Esophagus muscularis mucosa (tissue), 4 donors: ENCODE results near the gene TTC3. TPM values are rescaled to one million over a fixed set of nuclear protein-coding genes. Genes with fewer than 3 reads are reported as not detected.

ENCODE experiments used
- DNase-seq: peaks from one replicate; pipeline ENCODE4 v3.0.0-alpha.2; 2017; ENCODE audit errors: extremely low spot score
- H3K27ac ChIP-seq, 4 donors: fragments of 200-600 bp; sonication (generic); replicated peaks in 1 of 4; 1 replicate in 3 of 4; 2 replicates in 1 of 4; pipeline ENCODE4 v1.5.1; 2016 to 2019; ENCODE audit warnings: mild to moderate bottlenecking in 1 of 4
- H3K27me3 ChIP-seq, 4 donors: fragments of 200-600 bp; sonication (generic); one replicate each; pipeline versions ENCODE4 v1.5.1 to v1.6.0; 2016 to 2019
- H3K36me3 ChIP-seq, 4 donors: fragments of 200-600 bp; sonication (generic); one replicate each; pipeline ENCODE4 v1.5.1; 2016 to 2019
- H3K4me1 ChIP-seq, 4 donors: fragments of 200-600 bp; sonication (generic); one replicate each; pipeline ENCODE4 v1.5.1; 2016 to 2019
- H3K4me3 ChIP-seq, 4 donors: fragments of 200-600 bp; sonication (generic); 1 replicate in 2 of 4; 2 replicates in 2 of 4; pipeline ENCODE4 v1.5.1; 2016 to 2019; ENCODE audit warnings: mild to moderate bottlenecking in 4 of 4, moderate library complexity in 1 of 4
- H3K9me3 ChIP-seq, 4 donors: fragments of 200-600 bp; sonication (generic); 1 replicate in 3 of 4; 2 replicates in 1 of 4; pipeline ENCODE4 v1.5.1; 2016 to 2019
- EP300 ChIP-seq: sonication (generic); formaldehyde crosslinking; IDR thresholded peaks from one replicate; pipeline ENCODE4 v1.6.1; 2017; ENCODE audit warnings: antibody characterized with exemption
- POLR2A ChIP-seq: fragments of 450-650 bp; IDR thresholded peaks from one replicate; pipeline ENCODE4 v1.6.1; 2017; ENCODE audit warnings: antibody characterized with exemption, moderate library complexity, mild to moderate bottlenecking, low read depth
- POLR2AphosphoS5 ChIP-seq, 2 donors: sonication (generic); formaldehyde crosslinking; IDR thresholded peaks; one replicate each; pipeline ENCODE4 v1.6.1; 2017; ENCODE audit warnings: antibody characterized with exemption in 2 of 2
- WGBS: methylation state at CpG from one replicate; pipeline ENCODE4 v1.1.5; 2018; 5-methylcytosine and 5-hydroxymethylcytosine counted together
- intact Hi-C: fragments of 100-400 bp; cut with DNase I; formaldehyde crosslinking; loops from one replicate; pipeline ENCODE4 v1.15.1; 2023
- total RNA-seq, 4 donors: library from RNA; depleted of rRNA; stranded (reverse); fragments of >200 nt; gene quantifications; one replicate each; pipeline versions ENCODE4 v1.1.0 to v1.2.1, GENCODE V29; 2016
- TF ChIP-seq, protein P1 (sequence below), 3 experiments: fragments of 200-600 bp in 2 of 3; fragments of 450-650 bp in 1 of 3; sonication (generic) in 2 of 3; IDR thresholded peaks; one replicate each; pipeline ENCODE4 v1.5.1; 2017 to 2019; ENCODE audit warnings: antibody characterized with exemption in 3 of 3, mild to moderate bottlenecking in 2 of 3, moderate library complexity in 1 of 3

TTC3 gene
- total RNA-seq, 4 donors from 2014 or later, result 86.0 to 162 (median 104) TPM

DNA sequence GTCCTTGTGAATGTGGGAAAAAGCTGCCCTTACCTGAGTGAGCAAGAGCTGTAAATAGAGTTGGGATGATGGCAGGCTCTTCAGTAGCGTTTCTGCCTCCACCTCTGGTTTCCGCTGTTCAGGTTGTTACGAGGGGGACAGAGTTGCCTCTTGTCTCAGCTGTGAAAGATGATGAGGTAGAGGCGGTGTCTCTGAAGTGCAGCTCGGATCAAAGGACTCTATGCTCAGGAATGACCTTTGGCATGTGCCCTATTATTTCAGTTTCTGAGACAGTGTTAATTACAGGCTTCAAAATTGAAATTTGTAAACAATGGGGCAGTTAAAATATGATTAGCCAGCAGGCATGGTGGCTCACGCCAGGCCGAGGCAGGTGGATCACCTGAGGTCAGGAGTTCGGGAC lies 123.8 kb downstream of the TTC3 start:
- intact Hi-C loops, result no loop called here
- no peaks in the 10 kb centered on the region for H3K27me3 ChIP-seq
- H3K4me3 ChIP-seq, result no peak overlapping the region
- H3K4me1 ChIP-seq, result no peaks in the 10 kb centered on the region
- DNase-seq, result no peak
- no peaks in the 10 kb centered on the region for H3K9me3 ChIP-seq
- peaks cover 21 to 100% (median 65%) of the 10 kb centered on the region in 4 donors for H3K36me3 ChIP-seq
- H3K27ac ChIP-seq, result no peak overlapping the region
- 87% methylated on average over 8 of the region's 8 CpGs for WGBS
- TF ChIP-seq POLR2AphosphoS5 (IDR thresholded peaks at IDR 0.05), result no peak
- no peak for TF ChIP-seq POLR2A
- TF ChIP-seq EP300, result no peak
- TF ChIP-seq, protein P1, sequence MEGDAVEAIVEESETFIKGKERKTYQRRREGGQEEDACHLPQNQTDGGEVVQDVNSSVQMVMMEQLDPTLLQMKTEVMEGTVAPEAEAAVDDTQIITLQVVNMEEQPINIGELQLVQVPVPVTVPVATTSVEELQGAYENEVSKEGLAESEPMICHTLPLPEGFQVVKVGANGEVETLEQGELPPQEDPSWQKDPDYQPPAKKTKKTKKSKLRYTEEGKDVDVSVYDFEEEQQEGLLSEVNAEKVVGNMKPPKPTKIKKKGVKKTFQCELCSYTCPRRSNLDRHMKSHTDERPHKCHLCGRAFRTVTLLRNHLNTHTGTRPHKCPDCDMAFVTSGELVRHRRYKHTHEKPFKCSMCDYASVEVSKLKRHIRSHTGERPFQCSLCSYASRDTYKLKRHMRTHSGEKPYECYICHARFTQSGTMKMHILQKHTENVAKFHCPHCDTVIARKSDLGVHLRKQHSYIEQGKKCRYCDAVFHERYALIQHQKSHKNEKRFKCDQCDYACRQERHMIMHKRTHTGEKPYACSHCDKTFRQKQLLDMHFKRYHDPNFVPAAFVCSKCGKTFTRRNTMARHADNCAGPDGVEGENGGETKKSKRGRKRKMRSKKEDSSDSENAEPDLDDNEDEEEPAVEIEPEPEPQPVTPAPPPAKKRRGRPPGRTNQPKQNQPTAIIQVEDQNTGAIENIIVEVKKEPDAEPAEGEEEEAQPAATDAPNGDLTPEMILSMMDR (IDR thresholded peaks at IDR 0.05), result no peak

DNA sequence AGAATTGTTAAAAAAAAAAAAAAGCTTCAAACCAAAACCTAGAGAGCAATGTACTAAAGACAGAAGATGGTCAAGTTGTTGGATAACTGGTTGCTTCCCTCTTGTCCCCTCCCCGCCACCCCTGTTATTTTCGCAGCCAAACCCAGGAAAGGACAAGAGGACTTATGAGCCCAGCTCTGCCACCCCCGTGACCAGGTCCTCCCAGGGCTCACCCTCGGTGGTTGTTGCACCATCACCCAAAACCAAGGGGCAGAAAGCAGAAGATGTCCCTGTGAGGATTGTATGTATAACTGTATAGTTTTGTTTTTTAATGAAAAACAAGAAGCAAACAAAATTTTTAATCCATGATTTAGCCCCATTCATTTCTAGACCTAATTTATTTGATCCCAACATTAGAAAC lies 124.7 kb downstream of the TTC3 start:
- intact Hi-C loops, result no loop called here
- DNase-seq, result peak; percentile 42
- H3K4me1 ChIP-seq, result no peaks in the 10 kb centered on the region
- H3K27me3 ChIP-seq, result no peaks in the 10 kb centered on the region
- H3K27ac ChIP-seq, result no peak overlapping the region
- peaks cover 21 to 100% (median 69%) of the 10 kb centered on the region in 4 donors for H3K36me3 ChIP-seq
- H3K4me3 ChIP-seq, result no peak overlapping the region
- TF ChIP-seq, protein P1 (IDR thresholded peaks at IDR 0.05), result no peak
- TF ChIP-seq POLR2A (no peak), POLR2AphosphoS5 (IDR thresholded peaks at IDR 0.05) (no peak), EP300 (no peak)
- no peaks in the 10 kb centered on the region for H3K9me3 ChIP-seq
- WGBS, result 80% methylated on average over 4 of the region's 4 CpGs

DNA sequence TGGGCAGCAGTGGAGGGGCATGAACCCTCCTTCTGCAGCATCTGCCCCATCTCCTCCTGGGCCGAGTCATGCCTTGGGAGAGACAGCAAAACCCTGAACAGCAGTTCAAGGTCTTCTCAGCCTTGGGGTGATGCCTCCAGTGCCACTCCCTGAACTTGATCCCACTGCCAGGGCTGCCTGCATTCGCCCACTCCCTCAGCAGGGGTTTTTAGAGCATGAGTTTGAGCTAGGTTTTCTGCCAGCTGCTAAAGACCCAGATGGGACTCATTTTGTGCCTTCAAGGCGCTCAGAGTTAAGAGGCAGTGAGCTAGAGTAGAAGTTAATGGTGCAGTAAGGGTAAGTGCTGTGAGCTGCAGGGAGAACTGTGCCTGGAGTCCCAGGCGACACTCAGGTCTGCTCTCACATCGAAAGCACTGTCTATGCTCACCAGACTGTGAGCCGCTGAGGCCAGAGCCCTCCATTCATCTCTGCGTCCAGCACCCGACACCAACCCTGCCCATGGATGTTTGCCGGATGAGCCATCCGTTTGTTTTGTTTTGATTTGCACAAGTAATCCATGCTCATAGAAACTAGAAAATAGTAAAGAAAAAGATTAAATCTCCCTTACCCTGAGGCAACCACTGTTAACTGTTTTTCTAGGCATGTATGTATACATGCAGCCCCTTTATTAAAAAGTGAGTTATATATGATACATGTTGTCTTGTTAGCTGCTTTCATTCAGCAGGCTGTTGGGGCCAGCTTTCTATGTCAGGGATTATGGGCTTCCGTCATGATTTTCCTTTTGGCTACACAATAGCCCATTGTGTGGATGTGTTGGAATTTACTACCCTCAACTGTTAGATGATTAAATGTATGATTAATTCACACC lies 126.2 kb downstream of the TTC3 start:
- no peaks in the 10 kb centered on the region for H3K9me3 ChIP-seq
- intact Hi-C loops, result no loop called here
- peaks cover 21 to 90% (median 64%) of the 10 kb centered on the region in 4 donors for H3K36me3 ChIP-seq
- H3K27me3 ChIP-seq, result no peaks in the 10 kb centered on the region
- no peaks in the 10 kb centered on the region for H3K4me1 ChIP-seq
- no peak overlapping the region for H3K27ac ChIP-seq
- H3K4me3 ChIP-seq, result no peak overlapping the region
- TF ChIP-seq, protein P1 (IDR thresholded peaks at IDR 0.05), result no peak
- TF ChIP-seq POLR2A, result no peak
- no peak for TF ChIP-seq POLR2AphosphoS5 (IDR thresholded peaks at IDR 0.05)
- TF ChIP-seq EP300, result no peak
- WGBS, result 79% methylated on average over 11 of the region's 11 CpGs
- DNase-seq, result no peak

DNA sequence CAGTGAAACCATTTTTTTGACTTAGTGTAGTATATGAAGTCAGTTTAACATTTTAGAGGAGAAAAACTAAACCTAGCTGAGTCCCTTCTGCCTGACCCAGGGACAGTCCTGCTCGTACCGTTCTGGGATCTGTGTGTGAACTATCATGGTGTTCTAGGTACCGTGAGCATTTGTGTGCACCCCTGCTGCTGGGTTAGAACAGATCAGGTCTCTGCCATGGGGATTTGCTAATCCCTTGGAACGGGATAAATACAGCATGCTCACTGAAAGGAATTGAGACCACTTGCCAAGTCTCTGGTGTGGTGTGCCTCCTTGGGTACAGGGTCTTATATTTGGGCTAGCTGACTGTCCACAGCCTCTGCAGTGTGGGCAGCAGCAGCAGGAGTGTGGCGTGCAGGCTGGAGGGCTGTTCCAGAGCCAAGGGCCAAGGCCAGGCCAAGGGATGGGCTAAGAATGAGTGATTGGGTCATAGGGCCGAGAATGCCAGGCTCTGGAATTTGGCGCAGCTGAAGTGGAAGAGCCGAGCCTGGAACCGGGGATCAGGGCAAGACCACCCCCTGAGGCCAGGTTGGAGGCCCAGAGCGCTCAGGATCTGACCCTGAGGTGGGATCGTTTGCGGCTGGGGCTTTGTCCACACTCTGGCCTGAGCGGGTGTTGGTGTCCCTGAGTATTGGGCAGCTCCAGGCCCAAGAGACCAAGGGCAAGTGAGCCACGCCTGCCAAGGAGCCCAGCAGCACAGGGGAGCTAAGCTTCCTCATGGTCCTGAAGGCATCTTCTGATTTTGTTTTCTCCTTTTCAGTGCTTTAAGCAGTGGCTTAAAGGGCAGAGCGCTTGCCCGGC lies 127.8 kb downstream of the TTC3 start:
- 94% methylated on average over 9 of the region's 16 CpGs for WGBS

More for the DNA sequence above, 127.8 kb downstream of the TTC3 start:
- TF ChIP-seq, protein P1 (IDR thresholded peaks at IDR 0.05), result no peak
- no peak for TF ChIP-seq EP300
- no peak for TF ChIP-seq POLR2AphosphoS5 (IDR thresholded peaks at IDR 0.05)
- TF ChIP-seq POLR2A, result no peak
- Histone ChIP-seq H3K27me3 (no peaks in the 10 kb centered on the region), H3K36me3 (peaks cover 21 to 74% (median 58%) of the 10 kb centered on the region in 4 donors), H3K9me3 (no peaks in the 10 kb centered on the region), H3K27ac (no peak overlapping the region), H3K4me1 (no peaks in the 10 kb centered on the region), H3K4me3 (no peak overlapping the region)
- DNase-seq, result peak; percentile 37
- intact Hi-C loops, result no loop called here
